ENCODE results near the gene SIL1.
"Not testable (repeated sequence)": the region's sequence is repeated elsewhere in the genome, so short reads cannot be mapped to it uniquely, and the experiment has no call there.

Gene SIL1

GRCh38 chr5:139199321-139199720 is 1.2 kb upstream of the SIL1 start:
- no peak for DNase-seq

- no peak for DNase-seq
Measured at GRCh38 chr5:139196296-139196956, 1.7 kb downstream of the SIL1 start.

DNA sequence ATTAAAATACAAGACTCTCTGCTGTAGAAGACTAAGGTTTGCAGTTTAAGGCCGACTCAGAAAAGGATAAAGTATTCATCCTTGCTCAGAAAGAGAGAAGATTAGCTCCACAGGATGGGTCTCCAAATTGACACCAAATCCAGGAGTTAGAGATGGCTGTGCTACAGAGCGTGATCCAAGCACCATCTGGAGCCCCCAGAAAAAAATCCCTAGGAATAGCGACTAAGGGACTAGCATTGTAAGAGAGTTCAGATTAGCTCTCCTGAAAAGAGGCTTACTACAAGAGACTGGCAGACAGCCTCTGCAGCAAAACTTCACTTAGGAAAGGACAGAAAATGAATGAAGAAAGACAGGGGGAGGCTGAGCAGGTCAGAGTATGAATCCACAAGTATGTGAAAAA is 3.7 kb downstream of the SIL1 start:
- peak; percentile 59 for DNase-seq

- no peak for DNase-seq
Measured at GRCh38 chr5:139193928-139194327, 4.2 kb downstream of the SIL1 start.

DNA sequence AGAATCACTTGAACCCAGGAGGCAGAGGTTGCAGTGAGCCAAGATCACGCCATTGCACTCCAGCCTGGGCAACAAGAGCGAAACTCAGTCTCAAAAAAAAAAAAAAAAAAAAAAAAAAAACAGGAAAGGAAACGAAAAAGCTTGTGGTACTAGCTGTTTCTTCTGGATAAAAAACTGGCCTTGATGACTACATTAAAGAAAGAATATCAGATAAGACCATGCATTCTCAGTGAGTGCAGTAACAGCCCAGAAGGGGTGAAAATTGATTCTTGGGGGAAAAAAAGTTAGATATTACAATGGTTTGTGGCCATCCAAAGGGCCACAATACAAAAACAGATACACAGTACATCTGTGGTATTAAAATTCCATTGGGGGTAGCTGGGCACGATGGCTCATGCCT is 5.3 kb downstream of the SIL1 start:
- not testable (repeated sequence) for DNase-seq

DNA sequence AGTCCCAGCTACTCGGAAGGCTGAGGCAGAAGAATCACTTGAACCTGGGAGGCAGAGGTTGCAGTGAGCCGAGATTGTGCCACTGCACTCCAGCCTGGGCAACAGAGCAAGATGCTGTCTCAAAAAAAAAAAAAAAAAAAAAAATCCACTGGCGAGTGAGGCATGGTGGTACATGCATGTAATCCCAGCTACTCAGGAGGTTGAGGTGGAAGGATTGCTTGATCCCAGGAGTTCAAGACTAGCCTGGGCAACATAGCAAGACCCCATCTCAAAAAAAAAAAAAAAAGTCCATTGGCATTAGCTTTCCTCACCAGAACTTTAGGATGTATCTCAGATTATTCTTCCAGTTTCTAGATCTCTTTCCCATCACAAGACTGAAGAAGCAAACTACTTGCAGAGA is 6.2 kb downstream of the SIL1 start:
- DNase-seq = not testable (repeated sequence)

DNA sequence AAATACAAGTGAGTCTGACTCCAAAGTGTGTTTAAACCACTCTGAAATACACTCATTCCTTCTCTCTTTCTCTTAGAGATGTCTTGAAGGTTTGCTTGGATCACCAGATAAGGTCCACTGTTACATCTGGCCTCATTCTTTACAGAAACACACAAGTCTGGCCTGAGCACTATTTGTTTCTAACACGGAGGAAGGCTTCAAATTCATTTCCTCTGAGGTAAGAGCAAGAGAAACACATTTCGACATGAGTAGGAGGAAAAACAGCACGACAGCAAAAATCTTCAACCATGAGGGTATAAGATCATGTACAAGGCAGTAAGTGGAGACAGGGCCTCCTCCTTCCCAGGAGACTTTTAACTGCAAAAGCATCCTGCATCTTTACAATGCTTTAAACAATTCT is 8.0 kb downstream of the SIL1 start:
- no peak for DNase-seq

DNA sequence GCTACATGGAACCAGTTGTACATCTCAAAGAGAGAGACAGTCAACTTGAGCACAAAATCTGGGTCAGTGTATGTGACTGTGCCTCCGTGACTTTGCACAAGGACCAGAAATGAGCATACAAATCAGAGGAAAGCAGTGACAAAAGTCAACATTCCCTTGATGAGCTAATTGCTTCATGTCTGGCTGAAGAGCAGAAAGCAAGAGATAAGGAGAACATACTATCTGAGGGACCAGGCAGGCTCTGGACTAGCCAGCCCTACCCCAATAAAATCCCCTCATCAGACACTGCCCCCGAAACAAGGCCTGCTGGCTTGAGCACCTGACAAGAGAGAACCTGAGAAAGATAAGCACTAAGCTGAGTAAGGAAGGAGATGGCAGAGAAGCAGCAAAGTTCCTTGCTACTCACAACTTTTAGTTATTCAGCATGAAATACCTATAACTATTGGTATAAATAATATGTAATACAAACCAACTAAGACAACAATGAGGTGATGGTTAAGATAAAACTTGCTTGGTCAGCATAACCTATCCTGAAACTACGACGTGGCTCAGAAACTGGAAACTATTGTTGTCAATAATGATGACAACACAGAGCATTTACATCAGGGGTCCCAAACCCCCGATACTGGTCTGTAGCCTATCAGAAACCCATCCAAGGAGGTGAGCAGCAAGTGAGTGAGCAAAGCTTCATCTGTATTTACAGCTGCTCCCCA is 9.5 kb downstream of the SIL1 start:
- DNase-seq = no peak

DNA sequence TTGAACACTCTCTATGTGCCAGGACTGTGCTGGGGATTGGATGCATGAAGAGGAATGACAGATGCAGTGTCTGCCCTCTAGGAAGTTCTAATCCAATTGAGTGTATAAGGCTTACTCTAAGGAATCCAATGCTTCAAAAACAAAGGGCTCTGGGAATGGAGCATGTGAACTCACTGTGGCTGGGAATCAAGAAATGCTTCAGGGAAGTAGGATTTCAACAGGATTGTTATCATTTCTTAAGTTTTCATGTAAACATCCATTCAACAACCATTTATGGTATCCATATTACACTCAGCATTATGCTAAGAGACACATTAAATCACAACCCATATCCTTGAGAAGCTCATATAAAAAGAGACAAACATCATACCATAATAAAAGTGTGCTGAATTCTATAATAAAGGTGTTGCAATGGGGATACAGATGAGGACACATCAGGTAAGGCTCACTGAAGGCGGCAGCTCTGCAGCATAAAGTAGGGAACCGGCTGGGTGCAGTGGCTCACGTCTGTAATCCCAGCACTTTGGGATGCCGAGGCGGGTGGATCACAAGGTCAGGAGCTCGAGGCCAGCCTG is 11.3 kb downstream of the SIL1 start:
- DNase-seq = no peak

GRCh38 chr5:139186261-139186660 is 11.9 kb downstream of the SIL1 start:
- no peak for DNase-seq

DNA sequence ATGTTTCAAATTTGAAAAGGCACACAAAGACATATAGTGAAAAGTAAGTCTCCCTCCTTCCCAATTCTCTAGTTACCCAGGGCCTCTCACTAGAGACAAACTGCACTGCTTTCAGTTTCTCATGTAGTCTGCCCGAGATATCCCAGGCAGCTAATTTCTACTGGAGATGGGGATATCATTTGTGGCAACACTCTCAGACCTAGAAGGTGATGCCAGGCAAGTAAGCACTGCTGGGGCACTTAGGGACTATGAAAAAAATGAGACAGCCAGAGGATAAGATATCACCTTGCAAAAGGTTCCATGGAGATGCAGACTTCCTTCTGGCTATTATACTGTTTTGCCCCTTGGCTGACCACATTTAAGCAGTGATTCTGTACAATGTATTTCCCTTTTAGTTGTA is 12.6 kb downstream of the SIL1 start:
- DNase-seq = no peak

- peak; percentile 83 for DNase-seq
Measured at GRCh38 chr5:139183502-139183901, 14.7 kb downstream of the SIL1 start.

DNA sequence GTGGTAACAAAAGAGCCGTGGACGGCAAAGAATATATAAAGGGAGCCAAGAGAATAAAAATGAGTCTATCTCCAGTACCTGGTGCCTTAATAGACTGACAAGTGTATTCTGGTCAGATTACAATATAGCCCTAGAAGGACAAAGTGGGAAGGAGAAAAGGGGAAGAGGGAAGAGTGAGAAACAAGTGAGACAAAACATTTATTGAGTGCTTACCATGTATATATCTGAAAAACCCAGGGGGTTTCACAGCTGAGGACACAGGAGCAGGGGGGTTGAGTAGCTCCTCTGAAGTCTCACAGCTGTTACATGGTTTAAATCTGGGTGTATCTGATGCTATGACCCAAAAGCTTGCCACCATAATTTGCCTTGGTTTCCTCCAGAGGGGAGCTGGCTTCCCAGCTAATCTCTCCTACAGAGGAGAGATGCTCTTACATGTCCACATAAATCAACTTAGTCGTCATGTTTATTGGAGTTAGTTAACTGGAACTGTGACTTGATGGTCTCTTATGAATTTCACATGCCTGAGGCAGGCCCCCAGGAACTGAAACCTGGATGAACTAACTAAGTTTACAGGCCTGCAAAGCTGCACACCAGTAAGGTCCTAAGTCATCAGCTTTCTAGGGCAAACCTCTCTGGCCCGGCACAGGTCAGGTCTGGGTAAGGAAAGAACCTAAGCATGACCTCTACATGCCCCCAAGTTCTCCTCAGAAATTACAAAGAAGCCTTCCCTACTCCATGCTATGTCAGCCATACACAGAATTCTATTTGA is 15.5 kb downstream of the SIL1 start:
- DNase-seq = no peak

DNA sequence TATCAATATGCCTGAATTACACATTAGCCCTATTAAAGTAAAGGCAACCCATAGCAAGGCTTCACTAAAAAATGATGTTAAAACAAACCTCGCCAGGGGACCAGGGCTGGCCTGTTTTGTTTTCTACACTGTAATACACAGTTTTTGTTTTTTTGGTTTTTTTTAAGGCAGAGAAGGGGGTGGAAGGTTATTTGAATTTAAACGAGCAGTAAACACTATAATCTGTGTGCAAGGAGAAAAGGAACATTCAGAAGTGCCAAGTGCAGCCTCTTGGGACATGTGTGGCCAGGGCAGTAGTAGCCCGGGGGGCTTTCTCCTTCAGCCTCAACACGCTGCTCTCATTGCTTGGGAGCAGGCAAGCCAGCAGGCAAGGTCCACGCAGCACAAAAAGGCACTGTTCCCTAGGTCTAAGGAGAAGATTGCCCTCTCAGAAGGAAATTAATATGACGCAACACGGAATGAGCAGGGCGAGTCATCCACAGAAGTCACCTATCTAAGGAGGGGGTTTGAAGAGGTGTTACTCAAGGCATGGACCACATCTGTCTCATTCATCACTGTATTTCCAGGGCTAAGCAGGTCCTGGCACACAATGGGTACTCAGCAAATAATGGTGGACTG is 16.2 kb downstream of the SIL1 start:
- DNase-seq = no peak

DNA sequence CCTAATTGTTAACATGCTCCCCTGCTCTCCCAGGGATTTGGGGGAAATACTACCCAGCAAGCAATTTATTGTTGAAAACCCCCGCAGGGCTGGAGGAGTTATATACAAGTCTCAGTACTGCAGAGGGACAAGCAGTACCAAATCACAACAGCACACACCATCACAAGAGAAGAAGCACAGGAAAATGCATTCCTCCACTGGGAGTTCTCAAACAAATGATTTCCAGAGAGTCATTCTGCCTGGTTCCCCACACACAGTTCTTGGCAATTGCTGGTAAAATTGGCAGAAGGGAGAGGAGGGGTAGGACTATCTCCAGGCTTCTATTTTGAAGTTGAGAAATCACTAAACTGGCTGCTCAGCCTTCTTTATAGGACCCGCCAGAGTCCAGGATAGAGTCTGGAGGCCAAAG is 16.8 kb downstream of the SIL1 start:
- DNase-seq = no peak

DNA sequence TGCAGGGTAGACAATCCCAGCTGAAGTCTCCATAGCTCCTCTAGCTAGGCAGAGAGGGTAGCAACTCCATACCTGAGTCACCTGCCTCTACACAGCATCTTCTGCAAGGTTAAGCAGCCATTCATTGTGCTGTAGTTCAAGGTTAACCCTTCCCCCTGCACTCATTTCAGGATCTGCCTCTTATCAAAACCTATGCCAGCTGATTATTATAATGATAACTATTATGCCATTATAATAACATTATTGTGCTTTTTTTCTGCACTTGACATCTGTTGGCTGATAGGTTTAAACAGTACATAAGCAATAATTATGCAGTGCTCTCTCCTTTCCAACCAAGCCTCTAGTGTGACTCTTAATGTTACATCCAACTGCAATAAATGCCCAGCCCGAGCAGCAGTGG is 17.3 kb downstream of the SIL1 start:
- no peak for DNase-seq

GRCh38 chr5:139179778-139180513 is 18.2 kb downstream of the SIL1 start:
- DNase-seq = not testable (repeated sequence)

DNA sequence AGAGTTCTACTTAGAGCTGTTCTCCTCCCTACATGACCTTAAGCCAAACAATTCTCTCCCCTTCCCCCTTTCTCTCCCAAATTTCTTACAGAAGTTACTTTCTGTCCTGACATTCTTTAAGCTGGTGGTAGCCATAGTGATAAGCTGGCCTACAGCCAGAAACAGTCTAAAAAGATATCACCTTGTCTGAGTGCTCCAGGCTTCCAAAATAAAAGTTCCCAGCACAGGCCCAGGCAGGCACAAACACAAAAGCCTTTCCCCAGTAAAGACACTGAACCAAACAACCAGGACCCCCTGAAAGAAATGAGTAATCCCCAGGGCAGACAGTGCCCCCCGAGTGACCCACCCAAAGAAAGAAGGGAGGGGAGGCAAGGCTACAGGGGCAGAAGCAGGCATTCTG is 19.2 kb downstream of the SIL1 start:
- peak; percentile 69 for DNase-seq

DNA sequence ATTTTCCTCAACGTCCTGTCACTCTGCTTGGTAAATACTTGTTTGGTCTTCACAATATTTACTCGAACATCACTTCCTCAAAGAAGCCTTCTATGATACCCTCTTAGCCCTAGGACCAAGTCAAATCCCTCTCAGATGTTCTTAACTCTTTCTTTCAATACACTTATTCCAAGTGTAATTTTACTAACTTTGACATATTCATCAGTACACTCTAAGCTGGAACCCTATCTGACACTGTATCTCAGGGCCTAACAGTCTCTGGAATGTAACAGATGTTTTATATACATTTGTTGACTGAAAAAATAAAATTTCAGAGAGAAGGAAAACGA is 19.6 kb downstream of the SIL1 start:
- DNase-seq = no peak

- no peak for DNase-seq
Measured at GRCh38 chr5:139177809-139178588, 20.2 kb downstream of the SIL1 start.

DNA sequence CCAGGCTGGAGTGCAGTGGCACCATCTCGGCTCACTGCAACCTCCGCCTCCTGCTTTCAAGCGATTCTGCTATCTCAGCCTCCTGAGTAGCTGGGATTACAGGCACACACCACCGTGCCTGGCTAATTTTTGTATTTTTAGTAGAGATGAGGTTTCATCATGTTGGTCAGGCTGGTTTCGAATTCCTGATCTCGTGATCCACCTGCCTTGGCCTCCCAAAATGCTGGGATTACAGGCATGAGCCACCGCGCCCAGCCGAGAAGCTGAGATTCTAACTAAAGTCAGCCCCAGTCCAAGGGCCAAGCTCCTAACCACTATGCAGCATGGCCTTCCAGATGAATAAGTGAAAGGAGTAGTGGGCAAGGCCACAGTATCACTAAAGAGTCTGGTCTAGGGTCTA is 20.9 kb downstream of the SIL1 start:
- DNase-seq = not testable (repeated sequence)

- not testable (repeated sequence) for DNase-seq
Measured at GRCh38 chr5:139174382-139174781, 23.8 kb downstream of the SIL1 start.
